Lower leg skin (tissue), 3 donors: ENCODE results near the gene ARHGDIB.

ENCODE experiments used
- CTCF ChIP-seq, 3 donors: fragments of 450-650 bp; IDR thresholded peaks; one replicate each; pipeline ENCODE4 v1.5.1; 2016; ENCODE audit warnings: antibody characterized with exemption in 3 of 3, mild to moderate bottlenecking in 3 of 3, moderate library complexity in 2 of 3
- POLR2A ChIP-seq, 2 donors: fragments of 450-650 bp; IDR thresholded peaks; one replicate each; pipeline ENCODE4 v1.6.1; 2016 to 2017; ENCODE audit warnings: antibody characterized with exemption in 2 of 2, mild to moderate bottlenecking in 1 of 2, moderate library complexity in 1 of 2

GRCh38 chr12:14974633-14975032, 13.2 kb upstream of the ARHGDIB start:
- TF ChIP-seq CTCF (IDR thresholded peaks at IDR 0.05) = no peak
- TF ChIP-seq POLR2A (IDR thresholded peaks at IDR 0.05) = no peak
